ENCODE results near the gene OTX2. TPM values are rescaled to one million over a fixed set of nuclear protein-coding genes. Genes with fewer than 3 reads are reported as not detected.

The OTX2 gene
- total RNA-seq, 2 donors from 2014 or later, result not detected

GRCh38 chr14:56808383-56809269, 1.7 kb downstream of the OTX2 start:
- peaks cover 84% of the 10 kb centered on the region for H3K27me3 Mint-ChIP-seq
- no peak overlapping the region for H3K4me3 Mint-ChIP-seq
- H3K4me1 Mint-ChIP-seq, result peaks cover 10% of the 10 kb centered on the region
- DNase-seq (no peak), ATAC-seq (no peak)
- H3K27ac Mint-ChIP-seq, result no peak overlapping the region
- peaks cover 3% of the 10 kb centered on the region for H3K36me3 Mint-ChIP-seq (ENCODE audit: low read depth)
- no peaks in the 10 kb centered on the region for H3K9me3 ChIP-seq (ENCODE audit: control insufficient read depth, low read length, poor library complexity, severe bottlenecking)

GRCh38 chr14:56808110-56808382, 2.2 kb downstream of the OTX2 start:
- Mint-ChIP-seq H3K4me1 (peaks cover 10% of the 10 kb centered on the region), H3K27ac (no peak overlapping the region), H3K27me3 (peaks cover 84% of the 10 kb centered on the region), H3K4me3 (no peak overlapping the region), H3K36me3 (ENCODE audit: low read depth) (peaks cover 3% of the 10 kb centered on the region)
- no peak for DNase-seq
- H3K9me3 ChIP-seq (ENCODE audit: control insufficient read depth, low read length, poor library complexity, severe bottlenecking), result no peaks in the 10 kb centered on the region
- ATAC-seq, result no peak

DNA sequence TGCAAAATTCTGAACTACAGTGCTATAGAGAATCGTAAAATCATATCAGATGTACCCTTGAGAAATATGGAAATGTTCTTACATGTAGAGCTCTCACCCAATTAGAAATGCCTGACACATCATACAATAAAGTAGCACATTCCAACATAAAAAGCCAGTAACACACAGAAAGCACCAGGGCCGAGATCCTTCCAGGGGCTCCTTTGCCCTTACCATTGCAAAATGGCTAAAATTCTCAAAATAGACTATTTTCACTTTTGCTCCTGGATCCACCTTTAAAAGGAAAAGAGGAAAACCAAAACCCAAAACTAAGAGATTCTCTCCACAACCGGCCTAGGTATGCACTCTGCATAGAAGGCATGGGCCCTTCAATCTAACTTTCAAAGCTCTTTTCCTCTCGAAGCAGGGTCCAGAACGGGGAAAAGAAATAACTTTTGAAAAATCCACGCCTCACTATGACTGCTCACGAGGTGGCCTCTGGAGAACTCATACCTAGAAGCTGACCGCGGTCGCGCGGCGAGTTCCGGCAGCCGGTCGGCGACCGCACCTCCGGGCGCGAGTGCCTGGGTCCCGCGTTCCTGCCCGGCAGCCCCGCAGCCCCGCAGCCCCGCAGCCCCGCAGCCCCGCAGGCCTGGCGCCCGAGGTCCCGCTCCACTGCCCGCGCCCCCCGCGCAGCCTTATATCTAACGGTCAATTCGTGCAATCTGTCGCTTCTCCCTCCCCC, 2.7 kb downstream of the OTX2 start:
- DNase-seq, result no peak
- peaks cover 10% of the 10 kb centered on the region for H3K4me1 Mint-ChIP-seq
- H3K4me3 Mint-ChIP-seq, result no peak overlapping the region
- ATAC-seq, result no peak
- peaks cover 84% of the 10 kb centered on the region for H3K27me3 Mint-ChIP-seq
- H3K27ac Mint-ChIP-seq, result no peak overlapping the region
- peaks cover under 1% of the 10 kb centered on the region for H3K9me3 ChIP-seq (ENCODE audit: control insufficient read depth, low read length, poor library complexity, severe bottlenecking)
- H3K36me3 Mint-ChIP-seq (ENCODE audit: low read depth), result peaks cover 3% of the 10 kb centered on the region

- Mint-ChIP-seq H3K4me1 (peaks cover 10% of the 10 kb centered on the region), H3K36me3 (ENCODE audit: low read depth) (peaks cover 3% of the 10 kb centered on the region), H3K27me3 (peaks cover 88% of the 10 kb centered on the region), H3K27ac (no peak overlapping the region), H3K4me3 (no peak overlapping the region)
- H3K9me3 ChIP-seq (ENCODE audit: control insufficient read depth, low read length, poor library complexity, severe bottlenecking), result peaks cover 3% of the 10 kb centered on the region
- no peak for ATAC-seq
- no peak for DNase-seq
Observed at GRCh38 chr14:56806760-56807159, 3.5 kb downstream of the OTX2 start.

DNA sequence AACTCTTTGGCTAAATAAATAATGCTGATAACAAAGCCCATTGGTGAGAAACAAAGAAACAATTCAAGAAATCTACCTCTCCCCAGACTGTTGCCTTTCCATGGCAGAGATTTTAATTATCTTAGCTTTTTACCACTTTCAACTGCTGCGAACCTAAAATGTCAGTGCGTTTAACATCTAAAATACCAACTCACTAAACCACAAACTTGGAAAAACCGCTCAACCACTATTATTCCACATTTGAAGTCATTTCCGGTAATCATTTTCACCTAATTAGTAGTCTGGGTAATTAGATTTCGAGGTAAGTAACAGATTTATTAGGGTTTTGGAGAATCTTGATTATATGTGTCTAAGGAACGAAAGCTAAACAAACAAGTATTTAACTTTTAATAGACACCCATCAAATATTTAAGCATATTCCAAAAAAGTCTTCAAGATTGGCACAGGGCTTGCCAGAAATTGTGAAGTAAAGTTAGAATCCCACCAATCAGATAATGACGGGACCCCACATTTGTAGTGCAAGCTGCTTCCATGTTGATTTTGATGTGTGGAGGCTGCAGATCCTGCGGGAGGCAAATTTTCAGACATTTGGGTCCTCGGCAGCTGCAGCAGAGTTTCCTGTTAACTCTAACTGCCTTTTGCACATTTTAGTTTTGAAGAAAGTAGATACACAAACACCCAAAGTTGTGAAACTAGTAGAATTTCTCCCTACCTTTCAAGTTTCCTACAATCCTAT, 4.1 kb downstream of the OTX2 start:
- DNase-seq, result no peak
- H3K9me3 ChIP-seq (ENCODE audit: control insufficient read depth, low read length, poor library complexity, severe bottlenecking), result peaks cover 3% of the 10 kb centered on the region
- H3K4me1 Mint-ChIP-seq, result peaks cover 10% of the 10 kb centered on the region
- H3K4me3 Mint-ChIP-seq, result no peak overlapping the region
- H3K36me3 Mint-ChIP-seq (ENCODE audit: low read depth), result peaks cover 3% of the 10 kb centered on the region
- ATAC-seq, result no peak
- no peak overlapping the region for H3K27ac Mint-ChIP-seq
- peaks cover 91% of the 10 kb centered on the region for H3K27me3 Mint-ChIP-seq

GRCh38 chr14:56805201-56805991, 4.9 kb downstream of the OTX2 start:
- DNase-seq (no peak), ATAC-seq (no peak)
- Mint-ChIP-seq H3K4me3 (no peak overlapping the region), H3K27ac (no peak overlapping the region), H3K4me1 (peaks cover 8% of the 10 kb centered on the region), H3K36me3 (ENCODE audit: low read depth) (peaks cover 3% of the 10 kb centered on the region), H3K27me3 (peaks cover 91% of the 10 kb centered on the region)
- peaks cover 3% of the 10 kb centered on the region for H3K9me3 ChIP-seq (ENCODE audit: control insufficient read depth, low read length, poor library complexity, severe bottlenecking)

DNA sequence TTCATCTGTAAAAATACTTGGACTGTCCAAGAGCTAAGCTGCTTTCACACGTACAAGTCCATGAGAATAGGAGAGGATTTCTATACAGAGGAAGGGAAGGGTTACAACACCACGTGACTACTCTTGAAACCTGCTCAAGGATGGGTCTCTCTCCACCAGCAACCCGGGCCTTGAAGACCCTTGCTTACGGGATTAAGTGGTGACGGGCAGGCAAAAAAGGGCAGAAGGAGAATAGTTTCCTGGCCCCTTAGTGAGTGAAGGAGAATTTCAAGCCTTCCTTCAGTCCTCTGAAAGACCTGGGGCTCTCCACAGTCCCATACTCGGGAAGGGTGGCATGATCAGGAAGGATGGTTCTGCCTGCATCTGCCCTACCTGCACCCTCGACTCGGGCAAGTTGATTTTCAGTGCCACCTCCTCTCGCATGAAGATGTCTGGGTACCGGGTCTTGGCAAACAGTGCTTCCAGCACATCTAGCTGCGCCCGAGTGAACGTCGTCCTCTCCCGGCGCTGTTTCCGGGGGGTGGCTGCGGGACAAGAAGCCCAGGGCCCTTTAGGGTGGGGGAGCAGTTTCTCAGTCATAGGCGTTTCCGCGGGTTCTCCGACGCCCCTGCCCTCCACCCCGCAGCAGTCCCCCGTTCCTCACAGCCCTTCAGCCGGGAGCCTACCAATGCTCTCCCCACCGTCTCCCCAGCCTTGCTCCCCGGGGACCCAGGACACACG, 6.3 kb downstream of the OTX2 start:
- peaks cover 3% of the 10 kb centered on the region for H3K9me3 ChIP-seq (ENCODE audit: control insufficient read depth, low read length, poor library complexity, severe bottlenecking)
- H3K4me3 Mint-ChIP-seq, result no peak overlapping the region
- peaks cover 4% of the 10 kb centered on the region for H3K4me1 Mint-ChIP-seq
- H3K36me3 Mint-ChIP-seq (ENCODE audit: low read depth), result peaks cover 3% of the 10 kb centered on the region
- DNase-seq (no peak), ATAC-seq (no peak)
- H3K27me3 Mint-ChIP-seq, result peaks cover 92% of the 10 kb centered on the region
- no peak overlapping the region for H3K27ac Mint-ChIP-seq

- Mint-ChIP-seq H3K27me3 (peaks cover 85% of the 10 kb centered on the region), H3K27ac (no peak overlapping the region), H3K4me3 (no peak overlapping the region), H3K36me3 (ENCODE audit: low read depth) (no peaks in the 10 kb centered on the region), H3K4me1 (no peaks in the 10 kb centered on the region)
- DNase-seq (no peak), ATAC-seq (no peak)
- peaks cover 3% of the 10 kb centered on the region for H3K9me3 ChIP-seq (ENCODE audit: control insufficient read depth, low read length, poor library complexity, severe bottlenecking)
Observed at GRCh38 chr14:56801920-56802319, 8.4 kb downstream of the OTX2 start.

- ATAC-seq (no peak), DNase-seq (no peak)
- no peak overlapping the region for H3K4me3 Mint-ChIP-seq
- no peaks in the 10 kb centered on the region for H3K4me1 Mint-ChIP-seq
- no peak overlapping the region for H3K27ac Mint-ChIP-seq
- no peaks in the 10 kb centered on the region for H3K36me3 Mint-ChIP-seq (ENCODE audit: low read depth)
- peaks cover 3% of the 10 kb centered on the region for H3K9me3 ChIP-seq (ENCODE audit: control insufficient read depth, low read length, poor library complexity, severe bottlenecking)
- H3K27me3 Mint-ChIP-seq, result peaks cover 83% of the 10 kb centered on the region
Observed at GRCh38 chr14:56799343-56799645, 11.0 kb downstream of the OTX2 start.

GRCh38 chr14:56798447-56799342, 11.6 kb downstream of the OTX2 start:
- Mint-ChIP-seq H3K27ac (no peak overlapping the region), H3K36me3 (ENCODE audit: low read depth) (no peaks in the 10 kb centered on the region), H3K27me3 (peaks cover 83% of the 10 kb centered on the region), H3K4me3 (no peak overlapping the region), H3K4me1 (no peaks in the 10 kb centered on the region)
- H3K9me3 ChIP-seq (ENCODE audit: control insufficient read depth, low read length, poor library complexity, severe bottlenecking), result peaks cover 3% of the 10 kb centered on the region
- ATAC-seq (no peak), DNase-seq (no peak)

DNA sequence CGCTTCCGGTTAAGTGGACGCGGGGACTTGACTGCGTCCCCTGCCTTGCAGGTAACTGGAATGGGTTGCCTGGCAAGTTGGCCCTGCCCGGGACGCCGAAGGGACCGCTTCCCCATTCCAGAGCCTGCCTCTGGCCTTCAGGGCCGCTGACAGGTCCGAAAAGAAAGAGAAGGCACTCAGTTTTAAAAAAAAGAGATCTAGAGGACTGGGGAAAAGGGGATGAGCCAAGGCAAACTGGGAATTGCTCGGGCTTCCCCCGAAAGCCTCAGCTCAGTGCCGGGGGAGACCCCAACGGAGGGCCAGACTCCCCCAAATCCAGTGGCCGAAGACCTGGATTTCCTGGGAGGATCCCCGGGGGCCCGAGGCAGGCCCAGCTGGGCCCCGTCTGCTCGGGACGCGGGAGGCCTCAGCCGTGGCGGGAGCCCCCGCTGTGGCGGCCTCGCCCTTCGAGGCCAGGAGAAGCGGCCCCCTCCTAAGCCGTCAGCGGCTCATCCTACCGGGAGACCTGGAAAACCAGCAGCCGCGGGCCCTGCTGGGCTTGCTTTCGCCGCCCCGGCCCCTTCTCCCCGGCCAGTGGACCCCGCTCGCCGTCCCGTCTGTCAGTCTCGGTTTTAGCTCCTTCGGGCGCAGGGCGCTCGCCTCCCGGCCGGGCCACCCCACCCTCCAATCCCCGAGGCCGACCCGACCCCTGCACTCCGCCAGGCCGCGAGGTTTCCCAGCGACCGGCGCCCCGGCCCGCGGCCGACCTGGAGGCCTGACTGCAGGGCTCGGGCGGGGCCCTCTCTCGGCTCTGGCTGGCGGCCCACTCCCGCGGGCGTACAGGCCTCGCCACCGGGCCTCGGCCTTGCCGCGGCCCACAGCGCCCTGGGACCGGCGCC, 12.5 kb downstream of the OTX2 start:
- Mint-ChIP-seq H3K27ac (no peak overlapping the region), H3K27me3 (peaks cover 83% of the 10 kb centered on the region), H3K36me3 (ENCODE audit: low read depth) (no peaks in the 10 kb centered on the region), H3K4me3 (peak overlapping the region; percentile 52), H3K4me1 (no peaks in the 10 kb centered on the region)
- no peak for DNase-seq
- no peak for ATAC-seq
- peaks cover 3% of the 10 kb centered on the region for H3K9me3 ChIP-seq (ENCODE audit: control insufficient read depth, low read length, poor library complexity, severe bottlenecking)
